H1 (cell line): Measurements from ENCODE around the gene TPSB2.
"Not testable (repeated sequence)": the region's sequence is repeated elsewhere in the genome, so short reads cannot be mapped to it uniquely, and the experiment has no call there.

ENCODE experiments used
- CBX8 ChIP-seq: fragments of 300-800, 300-1000 bp; sonication (generic); IDR thresholded peaks from 2 replicates; pipeline ENCODE4 v1.7.1; 2016; ENCODE audit warnings: low read depth, low read length, borderline replicate concordance
- CTCF ChIP-seq, 3 experiments: IDR thresholded peaks; 1 replicate in 2 of 3; 2 replicates in 1 of 3; pipeline versions ENCODE4 v1.5.1 to v1.6.1; 2011; ENCODE audit warnings: low read length in 3 of 3, mild to moderate bottlenecking in 3 of 3, inconsistent platforms in 2 of 3, low read depth in 1 of 3, moderate library complexity in 1 of 3; ENCODE audit not compliant: insufficient read depth in 1 of 3; ENCODE audit errors: control extremely low read depth in 1 of 3
- EP300 ChIP-seq, 2 experiments: IDR thresholded peaks; 1 replicate in 1 of 2; 2 replicates in 1 of 2; pipeline ENCODE4 v1.6.1; 2011 to 2012; ENCODE audit warnings: low read depth in 2 of 2, low read length in 2 of 2, mild to moderate bottlenecking in 2 of 2, borderline replicate concordance in 1 of 2, inconsistent platforms in 1 of 2, moderate library complexity in 1 of 2
- FOSL1 ChIP-seq: IDR thresholded peaks from 2 replicates; pipeline ENCODE4 v1.6.1; 2011; ENCODE audit warnings: mild to moderate bottlenecking, low read depth, low read length, moderate library complexity; ENCODE audit not compliant: insufficient read depth
- KDM5A ChIP-seq: fragments of 200-600 bp; IDR thresholded peaks from 2 replicates; pipeline ENCODE4 v1.7.1; 2012; ENCODE audit warnings: mild to moderate bottlenecking, low read length, inconsistent platforms, mixed read lengths
- MAX ChIP-seq: IDR thresholded peaks from 2 replicates; pipeline ENCODE4 v1.6.1; 2012; ENCODE audit warnings: inconsistent platforms
- POLR2A ChIP-seq, 2 experiments: IDR thresholded peaks; 1 replicate in 1 of 2; 2 replicates in 1 of 2; pipeline ENCODE4 v1.6.1; 2011; ENCODE audit warnings: low read depth in 2 of 2, low read length in 2 of 2, mild to moderate bottlenecking in 2 of 2; ENCODE audit errors: control extremely low read depth in 1 of 2
- POLR2AphosphoS5 ChIP-seq: IDR thresholded peaks from 2 replicates; pipeline ENCODE4 v1.6.1; 2011; ENCODE audit warnings: low read depth, low read length
- RFX5 ChIP-seq: IDR thresholded peaks from 2 replicates; pipeline ENCODE4 v1.6.1; 2011; ENCODE audit warnings: low read depth, low read length, improper control_type of control experiment, borderline replicate concordance
- SIN3A ChIP-seq, 2 experiments: IDR thresholded peaks in 1 of 2; conservative IDR thresholded peaks in 1 of 2; 2 replicates each; pipeline ENCODE4 v1.6.1; 2011 to 2012; ENCODE audit warnings: low read length in 2 of 2, improper control_type of control experiment in 1 of 2, low read depth in 1 of 2, mild to moderate bottlenecking in 1 of 2
- SP1 ChIP-seq: IDR thresholded peaks from 2 replicates; pipeline ENCODE4 v1.6.1; 2011; ENCODE audit warnings: low read depth, low read length
- ZNF274 ChIP-seq: IDR thresholded peaks from 2 replicates; pipeline ENCODE4 v1.7.0; 2012; ENCODE audit warnings: low read length, borderline replicate concordance; ENCODE audit errors: extremely low read depth
- TF ChIP-seq, protein P1 (sequence below): IDR thresholded peaks from 2 replicates; pipeline ENCODE4 v1.6.1; 2011; ENCODE audit warnings: low read length, improper control_type of control experiment
- TF ChIP-seq, protein P2 (sequence below): IDR thresholded peaks from 2 replicates; pipeline ENCODE4 v1.6.1; 2012; ENCODE audit warnings: low read length, inconsistent platforms

- not testable (repeated sequence) for TF ChIP-seq CBX8; POLR2A (IDR thresholded peaks at IDR 0.05; ENCODE audit: control extremely low read depth in 1 of 2, low read depth in 2 of 2, low read length in 2 of 2); CTCF (IDR thresholded peaks at IDR 0.05; ENCODE audit: control extremely low read depth in 1 of 3, insufficient read depth in 1 of 3, low read depth in 1 of 3, low read length in 3 of 3); RFX5; FOSL1; MAX; ZNF274; EP300 (IDR thresholded peaks at IDR 0.05; ENCODE audit: borderline replicate concordance in 1 of 2, low read depth in 2 of 2, low read length in 2 of 2); POLR2AphosphoS5; KDM5A; SP1; SIN3A (conservative IDR thresholded peaks at IDR 0.05 in 1 of 2, IDR thresholded peaks at IDR 0.05 in 1 of 2; ENCODE audit: low read depth in 1 of 2, low read length in 2 of 2)
- TF ChIP-seq, protein P1, sequence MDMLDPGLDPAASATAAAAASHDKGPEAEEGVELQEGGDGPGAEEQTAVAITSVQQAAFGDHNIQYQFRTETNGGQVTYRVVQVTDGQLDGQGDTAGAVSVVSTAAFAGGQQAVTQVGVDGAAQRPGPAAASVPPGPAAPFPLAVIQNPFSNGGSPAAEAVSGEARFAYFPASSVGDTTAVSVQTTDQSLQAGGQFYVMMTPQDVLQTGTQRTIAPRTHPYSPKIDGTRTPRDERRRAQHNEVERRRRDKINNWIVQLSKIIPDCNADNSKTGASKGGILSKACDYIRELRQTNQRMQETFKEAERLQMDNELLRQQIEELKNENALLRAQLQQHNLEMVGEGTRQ, result not testable (repeated sequence)
- TF ChIP-seq, protein P2, sequence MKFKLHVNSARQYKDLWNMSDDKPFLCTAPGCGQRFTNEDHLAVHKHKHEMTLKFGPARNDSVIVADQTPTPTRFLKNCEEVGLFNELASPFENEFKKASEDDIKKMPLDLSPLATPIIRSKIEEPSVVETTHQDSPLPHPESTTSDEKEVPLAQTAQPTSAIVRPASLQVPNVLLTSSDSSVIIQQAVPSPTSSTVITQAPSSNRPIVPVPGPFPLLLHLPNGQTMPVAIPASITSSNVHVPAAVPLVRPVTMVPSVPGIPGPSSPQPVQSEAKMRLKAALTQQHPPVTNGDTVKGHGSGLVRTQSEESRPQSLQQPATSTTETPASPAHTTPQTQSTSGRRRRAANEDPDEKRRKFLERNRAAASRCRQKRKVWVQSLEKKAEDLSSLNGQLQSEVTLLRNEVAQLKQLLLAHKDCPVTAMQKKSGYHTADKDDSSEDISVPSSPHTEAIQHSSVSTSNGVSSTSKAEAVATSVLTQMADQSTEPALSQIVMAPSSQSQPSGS, result not testable (repeated sequence)
These were observed 508 bp downstream of the TPSB2 start for GRCh38 chr16:1229476-1229875.
